GM18505 (cell line): ENCODE data around the gene KCNIP1.

Source experiments
- ATAC-seq: cut with Tn5 transposase; IDR thresholded peaks from one replicate; pipeline ENCODE4 v1.9.1; 2021; ENCODE audit not compliant: unreplicated experiment
- POLR2A ChIP-seq: IDR thresholded peaks from 4 replicates; pipeline ENCODE4 v1.6.1; 2011; ENCODE audit warnings: borderline replicate concordance; ENCODE audit not compliant: insufficient read depth, insufficient read length; ENCODE audit errors: extremely low read depth

KCNIP1 gene

GRCh38 chr5:170523830-170524229 lies 20.0 kb downstream of the KCNIP1 start:
- no peak for ATAC-seq
- TF ChIP-seq POLR2A = no peak

- no peak for TF ChIP-seq POLR2A
- ATAC-seq = no peak
Observed at GRCh38 chr5:170524576-170524975, 20.8 kb downstream of the KCNIP1 start.

- ATAC-seq = no peak
- TF ChIP-seq POLR2A = no peak
Observed at GRCh38 chr5:170525470-170526211, 21.8 kb downstream of the KCNIP1 start.

GRCh38 chr5:170527991-170528390 lies 24.2 kb downstream of the KCNIP1 start:
- TF ChIP-seq POLR2A = no peak
- ATAC-seq = no peak

- ATAC-seq = no peak
Observed at GRCh38 chr5:170528976-170529375, 25.2 kb downstream of the KCNIP1 start.

GRCh38 chr5:170532935-170533334 lies 29.1 kb downstream of the KCNIP1 start:
- no peak for ATAC-seq
- no peak for TF ChIP-seq POLR2A

More at GRCh38 chr5:170528976-170529375, 25.2 kb downstream of the KCNIP1 start:
- no peak for TF ChIP-seq POLR2A

GRCh38 chr5:170533383-170533782 lies 29.6 kb downstream of the KCNIP1 start:
- ATAC-seq = no peak

GRCh38 chr5:170534177-170534576 lies 30.4 kb downstream of the KCNIP1 start:
- ATAC-seq = no peak
- TF ChIP-seq POLR2A = no peak

More at GRCh38 chr5:170533383-170533782, 29.6 kb downstream of the KCNIP1 start:
- TF ChIP-seq POLR2A = no peak

- ATAC-seq = no peak
Observed at GRCh38 chr5:170534941-170535340, 31.1 kb downstream of the KCNIP1 start.

GRCh38 chr5:170536525-170536924 lies 32.7 kb downstream of the KCNIP1 start:
- TF ChIP-seq POLR2A = no peak
- no peak for ATAC-seq

More at GRCh38 chr5:170534941-170535340, 31.1 kb downstream of the KCNIP1 start:
- TF ChIP-seq POLR2A = no peak

- no peak for ATAC-seq
- TF ChIP-seq POLR2A = no peak
Observed at GRCh38 chr5:170537451-170538095, 33.8 kb downstream of the KCNIP1 start.

GRCh38 chr5:170538096-170538465 lies 34.3 kb downstream of the KCNIP1 start:
- no peak for ATAC-seq
- no peak for TF ChIP-seq POLR2A

- no peak for ATAC-seq
- no peak for TF ChIP-seq POLR2A
Observed at GRCh38 chr5:170538696-170539586, 35.1 kb downstream of the KCNIP1 start.
